Astrocyte of the spinal cord (primary cell): ENCODE results near the gene RITA1.

Experiments
- DNase-seq: peaks from one replicate; pipeline ENCODE4 v3.0.0; 2011; ENCODE audit warnings: low read depth, low spot score
- H3K4me3 ChIP-seq: 2 replicates; pipeline ENCODE4 v1.5.1; 2011; ENCODE audit warnings: low read depth, mild to moderate bottlenecking, low read length, moderate library complexity
- CTCF ChIP-seq: IDR thresholded peaks from 2 replicates; pipeline ENCODE4 v1.5.1; 2012; ENCODE audit warnings: low read depth, mild to moderate bottlenecking, low read length, inconsistent platforms
- in situ Hi-C: cut with HindIII; loops from 2 replicates; pipeline ENCODE4 v1.10.0; 2017; ENCODE audit warnings: low sequenced_read_pairs

RITA1 gene

GRCh38 chr12:113170457-113170856 lies 15.1 kb upstream of the RITA1 start:
- in situ Hi-C loops: no loop called here
- no peak for DNase-seq
- H3K4me3 ChIP-seq: no peak overlapping the region
- no peak for TF ChIP-seq CTCF

- TF ChIP-seq CTCF: no peak
- DNase-seq: no peak
- in situ Hi-C loops: no loop called here
- no peak overlapping the region for H3K4me3 ChIP-seq
These were observed 14.6 kb upstream of the RITA1 start for GRCh38 chr12:113170926-113171325.

- DNase-seq: no peak
- no peak for TF ChIP-seq CTCF
- in situ Hi-C loops: no loop called here
- no peak overlapping the region for H3K4me3 ChIP-seq
These were observed 14.0 kb upstream of the RITA1 start for GRCh38 chr12:113171543-113171942.

- no peak for DNase-seq
- no peak for TF ChIP-seq CTCF
- no peak overlapping the region for H3K4me3 ChIP-seq
- in situ Hi-C loops: no loop called here
These were observed 13.3 kb upstream of the RITA1 start for GRCh38 chr12:113172185-113172584.

- in situ Hi-C loops: no loop called here
- no peak for DNase-seq
- H3K4me3 ChIP-seq: no peak overlapping the region
- no peak for TF ChIP-seq CTCF
These were observed 12.3 kb upstream of the RITA1 start for GRCh38 chr12:113173081-113173698.

- peak; percentile 62 for DNase-seq
- H3K4me3 ChIP-seq: no peak overlapping the region
- TF ChIP-seq CTCF: peak; percentile 99
- in situ Hi-C loops: no loop called here
These were observed 10.8 kb upstream of the RITA1 start for GRCh38 chr12:113174461-113175384.
